Lower leg skin (tissue), 4 donors: ENCODE data around the gene NTNG1. TPM values are rescaled to one million over a fixed set of nuclear protein-coding genes. Genes with fewer than 3 reads are reported as not detected.

ENCODE experiments used
- DNase-seq, 2 donors: peaks; one replicate each; pipeline ENCODE4 v3.0.0-alpha.2; 2019; ENCODE audit warnings: low spot score in 2 of 2
- H3K4me3 ChIP-seq: fragments of 200-600 bp; sonication (generic); 2 replicates; pipeline ENCODE4 v1.5.1; 2017; ENCODE audit warnings: mild to moderate bottlenecking, low read depth; ENCODE audit not compliant: poor library complexity, severe bottlenecking
- POLR2A ChIP-seq, 2 donors: fragments of 450-650 bp; IDR thresholded peaks; one replicate each; pipeline ENCODE4 v1.6.1; 2016 to 2017; ENCODE audit warnings: antibody characterized with exemption in 2 of 2, mild to moderate bottlenecking in 1 of 2, moderate library complexity in 1 of 2
- WGBS, 2 donors: methylation state at CpG; one replicate each; pipeline ENCODE4 v1.1.5; 2018; 5-methylcytosine and 5-hydroxymethylcytosine counted together
- intact Hi-C: fragments of 100-400 bp; cut with DNase I; formaldehyde crosslinking; loops from one replicate; pipeline ENCODE4 v1.15.0; 2023; ENCODE audit warnings: low total_unique reads
- total RNA-seq, 4 donors: library from RNA; depleted of rRNA; stranded (reverse); fragments of >200 nt; gene quantifications; one replicate each; pipeline ENCODE4 v1.1.0, GENCODE V29; 2016
- TF ChIP-seq, protein P1 (sequence below), 3 donors: fragments of 450-650 bp; IDR thresholded peaks; one replicate each; pipeline ENCODE4 v1.5.1; 2016; ENCODE audit warnings: antibody characterized with exemption in 3 of 3, mild to moderate bottlenecking in 3 of 3, moderate library complexity in 2 of 3

NTNG1 gene
- total RNA-seq, 4 donors from 2014 or later = 2.6 to 8.1 (median 3.4) TPM

DNA sequence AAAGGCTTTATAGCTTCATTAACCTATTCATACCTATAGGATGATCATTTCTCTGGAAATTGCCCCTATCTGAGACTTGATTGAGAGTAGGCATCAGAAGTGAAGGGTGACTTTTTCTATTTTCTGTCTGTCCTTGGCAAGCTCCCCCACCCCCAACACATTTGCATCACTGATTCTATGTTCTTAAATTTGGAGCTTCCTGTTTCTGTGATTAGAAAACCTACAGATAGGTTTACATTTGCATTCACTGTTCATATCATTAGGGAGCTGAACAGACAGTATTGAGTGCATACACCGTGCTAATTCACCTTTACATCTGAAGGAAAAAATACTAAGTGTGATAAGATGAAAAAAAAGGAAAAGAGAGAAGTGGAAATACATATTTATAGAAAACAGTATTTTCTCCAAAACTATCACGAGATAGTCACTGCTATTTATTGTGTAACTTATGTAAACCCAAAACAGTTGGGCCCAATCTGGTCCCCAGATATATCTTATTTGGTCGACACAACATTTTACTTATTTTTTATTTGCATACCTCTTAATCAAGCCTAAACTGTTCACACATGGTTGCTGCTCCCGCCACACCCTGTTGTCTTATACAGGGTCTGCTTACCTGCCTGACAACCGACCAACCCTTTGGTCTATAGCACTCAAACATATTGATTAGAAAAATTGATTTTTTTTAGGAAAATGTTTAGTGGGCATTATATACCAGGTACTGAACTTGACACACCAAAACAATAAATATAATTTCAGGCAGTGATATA lies 218.8 kb downstream of the NTNG1 start:
- H3K4me3 ChIP-seq = no peak overlapping the region
- WGBS, 2 donors = 74 to 82% methylated on average over 5 of the region's 5 CpGs
- intact Hi-C loops = no loop called here
- no peak for TF ChIP-seq POLR2A (IDR thresholded peaks at IDR 0.05)
- TF ChIP-seq, protein P1, sequence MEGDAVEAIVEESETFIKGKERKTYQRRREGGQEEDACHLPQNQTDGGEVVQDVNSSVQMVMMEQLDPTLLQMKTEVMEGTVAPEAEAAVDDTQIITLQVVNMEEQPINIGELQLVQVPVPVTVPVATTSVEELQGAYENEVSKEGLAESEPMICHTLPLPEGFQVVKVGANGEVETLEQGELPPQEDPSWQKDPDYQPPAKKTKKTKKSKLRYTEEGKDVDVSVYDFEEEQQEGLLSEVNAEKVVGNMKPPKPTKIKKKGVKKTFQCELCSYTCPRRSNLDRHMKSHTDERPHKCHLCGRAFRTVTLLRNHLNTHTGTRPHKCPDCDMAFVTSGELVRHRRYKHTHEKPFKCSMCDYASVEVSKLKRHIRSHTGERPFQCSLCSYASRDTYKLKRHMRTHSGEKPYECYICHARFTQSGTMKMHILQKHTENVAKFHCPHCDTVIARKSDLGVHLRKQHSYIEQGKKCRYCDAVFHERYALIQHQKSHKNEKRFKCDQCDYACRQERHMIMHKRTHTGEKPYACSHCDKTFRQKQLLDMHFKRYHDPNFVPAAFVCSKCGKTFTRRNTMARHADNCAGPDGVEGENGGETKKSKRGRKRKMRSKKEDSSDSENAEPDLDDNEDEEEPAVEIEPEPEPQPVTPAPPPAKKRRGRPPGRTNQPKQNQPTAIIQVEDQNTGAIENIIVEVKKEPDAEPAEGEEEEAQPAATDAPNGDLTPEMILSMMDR (IDR thresholded peaks at IDR 0.05) = no peak
- DNase-seq = no peak

DNA sequence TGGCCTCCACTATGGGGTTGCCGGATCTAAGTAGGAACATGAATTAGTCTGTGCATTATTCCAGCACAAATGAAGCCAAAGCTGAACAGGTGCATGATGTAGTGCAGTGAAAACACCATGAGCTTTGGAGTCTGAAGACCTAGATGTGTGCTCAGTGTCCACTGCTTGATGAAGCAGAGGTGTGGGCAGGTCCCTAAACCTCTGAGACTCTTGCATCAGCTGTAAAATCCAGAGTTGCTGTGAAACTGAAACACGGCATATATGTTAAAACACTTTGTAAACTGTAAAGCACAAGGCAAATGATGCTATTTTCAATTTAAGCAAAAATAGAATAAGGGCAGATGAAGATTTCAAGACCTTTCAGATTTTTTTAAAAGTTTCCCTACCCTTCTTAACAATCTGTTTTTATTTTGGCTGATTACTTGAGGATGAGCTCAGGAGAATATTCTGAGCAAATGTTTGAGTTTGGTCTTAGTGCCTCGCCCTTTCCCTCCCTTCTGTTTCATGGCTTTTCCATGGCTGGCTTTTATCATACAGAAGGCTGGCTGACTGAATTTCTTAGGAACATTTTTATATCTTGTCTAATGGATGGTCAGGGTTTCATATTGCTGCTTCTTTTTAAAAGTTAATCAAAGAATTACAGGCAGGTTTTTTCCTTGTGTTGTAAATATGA lies 221.8 kb downstream of the NTNG1 start:
- intact Hi-C loops = no loop called here
- 79 to 88% methylated on average over 3 of the region's 3 CpGs for WGBS, 2 donors

DNA sequence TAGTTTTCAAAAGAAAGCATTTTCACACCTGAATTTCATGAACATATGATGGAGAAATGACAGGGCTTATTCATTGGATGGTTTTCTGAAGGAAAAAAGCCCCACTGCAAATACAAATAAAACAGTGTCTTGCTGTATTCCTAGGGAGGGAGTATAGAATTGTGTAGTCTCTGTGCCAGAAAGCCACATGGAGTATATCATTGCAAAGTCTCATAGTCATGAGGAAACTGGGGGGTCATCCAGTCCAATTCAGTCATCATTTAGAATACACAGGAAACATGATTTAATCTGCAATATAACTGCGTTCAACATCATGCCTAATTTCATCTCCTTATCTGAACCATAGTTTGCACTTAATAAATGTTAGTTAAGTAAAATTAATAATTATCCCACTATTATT lies 222.3 kb downstream of the NTNG1 start:
- no peak for DNase-seq
- H3K4me3 ChIP-seq = no peak overlapping the region
- WGBS, 2 donors = 68 to 79% methylated on average over 1 of the region's 1 CpG
- TF ChIP-seq, protein P1 (IDR thresholded peaks at IDR 0.05) = no peak
- TF ChIP-seq POLR2A (IDR thresholded peaks at IDR 0.05) = no peak
- intact Hi-C loops = no loop called here

More for the DNA sequence above, 221.8 kb downstream of the NTNG1 start:
- H3K4me3 ChIP-seq = no peak overlapping the region
- TF ChIP-seq, protein P1 (IDR thresholded peaks at IDR 0.05) = no peak
- TF ChIP-seq POLR2A (IDR thresholded peaks at IDR 0.05) = no peak
- no peak for DNase-seq

- intact Hi-C loops = no loop called here
- DNase-seq = no peak
- H3K4me3 ChIP-seq = no peak overlapping the region
- no peak for TF ChIP-seq POLR2A (IDR thresholded peaks at IDR 0.05)
- 92 to 94% methylated on average over 2 of the region's 2 CpGs for WGBS, 2 donors
These were observed 224.8 kb downstream of the NTNG1 start for GRCh38 chr1:107365527-107366240.

- TF ChIP-seq POLR2A (IDR thresholded peaks at IDR 0.05) = no peak
- TF ChIP-seq, protein P1 (IDR thresholded peaks at IDR 0.05) = no peak
- no peak for DNase-seq
- intact Hi-C loops = no loop called here
- 82 to 91% methylated on average over 4 of the region's 4 CpGs for WGBS, 2 donors
- no peak overlapping the region for H3K4me3 ChIP-seq
These were observed 237.6 kb downstream of the NTNG1 start for GRCh38 chr1:107378426-107378825.

GRCh38 chr1:107378866-107379265 lies 238.0 kb downstream of the NTNG1 start:
- WGBS, 2 donors = 64 to 65% methylated on average over 2 of the region's 2 CpGs
- no peak for DNase-seq
- intact Hi-C loops = no loop called here
- no peak for TF ChIP-seq POLR2A (IDR thresholded peaks at IDR 0.05)
- TF ChIP-seq, protein P1 (IDR thresholded peaks at IDR 0.05) = no peak
- no peak overlapping the region for H3K4me3 ChIP-seq
